ENCODE measurements around the gene OR2T33. TPM values are rescaled to one million over a fixed set of nuclear protein-coding genes. Genes with fewer than 3 reads are reported as not detected.
"Not testable (repeated sequence)": the region's sequence is repeated elsewhere in the genome, so short reads cannot be mapped to it uniquely, and the experiment has no call there.

The OR2T33 gene, protein sequence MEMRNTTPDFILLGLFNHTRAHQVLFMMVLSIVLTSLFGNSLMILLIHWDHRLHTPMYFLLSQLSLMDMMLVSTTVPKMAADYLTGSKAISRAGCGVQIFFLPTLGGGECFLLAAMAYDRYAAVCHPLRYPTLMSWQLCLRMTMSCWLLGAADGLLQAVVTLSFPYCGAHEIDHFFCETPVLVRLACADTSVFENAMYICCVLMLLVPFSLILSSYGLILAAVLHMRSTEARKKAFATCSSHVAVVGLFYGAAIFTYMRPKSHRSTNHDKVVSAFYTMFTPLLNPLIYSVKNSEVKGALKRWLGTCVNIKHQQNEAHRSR
- total RNA-seq = 1 to 10 TPM in 2 of 4 donors, under 1 TPM in 1, not detected in 1; 0.75 to 1.8 (median 1.4) TPM

DNA sequence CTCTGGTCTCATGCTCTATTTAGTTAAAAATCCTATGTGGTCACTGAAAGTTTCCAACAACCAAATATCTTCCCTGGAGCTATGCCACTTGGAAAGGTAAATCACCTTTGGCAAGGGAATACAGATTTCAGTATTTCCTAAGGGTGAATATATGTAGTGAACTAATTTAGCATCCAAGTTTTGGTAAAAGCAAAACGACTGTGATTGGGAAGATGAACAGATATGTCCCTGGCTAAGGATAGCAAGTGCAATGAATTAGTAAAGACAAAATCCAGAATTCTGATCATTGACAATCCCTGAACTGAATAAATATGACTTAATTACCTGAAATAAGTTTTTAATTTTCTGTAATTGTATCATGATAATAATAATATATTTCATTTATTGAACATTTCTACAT, at the start of gene OR2T33:
OR2T33 (minus strand) TSS at position 101 of the 400 bp plus-strand sequence. CDS start 4,162 bp downstream, outside the sequence.
- WGBS, 2 donors = 53 to 63% methylated on average over 1 of the region's 1 CpG
- intact Hi-C loops (cut with DNase I) = no loop called here
- Histone ChIP-seq H3K4me3 (replicated peaks in 1 of 3) (no peak within 1 kb of the TSS), H3K27ac (no peak within 1 kb of the TSS), H3K36me3 (no peaks in the 10 kb centered on the region), H3K9me3 (no peaks in the 10 kb centered on the region), H3K4me1 (no peaks in the 10 kb centered on the region), H3K27me3 (no peaks in the 10 kb centered on the region)
- DNase-seq = no peak
- TF ChIP-seq POLR2A (IDR thresholded peaks at IDR 0.05) = no peak
- TF ChIP-seq, protein P1, sequence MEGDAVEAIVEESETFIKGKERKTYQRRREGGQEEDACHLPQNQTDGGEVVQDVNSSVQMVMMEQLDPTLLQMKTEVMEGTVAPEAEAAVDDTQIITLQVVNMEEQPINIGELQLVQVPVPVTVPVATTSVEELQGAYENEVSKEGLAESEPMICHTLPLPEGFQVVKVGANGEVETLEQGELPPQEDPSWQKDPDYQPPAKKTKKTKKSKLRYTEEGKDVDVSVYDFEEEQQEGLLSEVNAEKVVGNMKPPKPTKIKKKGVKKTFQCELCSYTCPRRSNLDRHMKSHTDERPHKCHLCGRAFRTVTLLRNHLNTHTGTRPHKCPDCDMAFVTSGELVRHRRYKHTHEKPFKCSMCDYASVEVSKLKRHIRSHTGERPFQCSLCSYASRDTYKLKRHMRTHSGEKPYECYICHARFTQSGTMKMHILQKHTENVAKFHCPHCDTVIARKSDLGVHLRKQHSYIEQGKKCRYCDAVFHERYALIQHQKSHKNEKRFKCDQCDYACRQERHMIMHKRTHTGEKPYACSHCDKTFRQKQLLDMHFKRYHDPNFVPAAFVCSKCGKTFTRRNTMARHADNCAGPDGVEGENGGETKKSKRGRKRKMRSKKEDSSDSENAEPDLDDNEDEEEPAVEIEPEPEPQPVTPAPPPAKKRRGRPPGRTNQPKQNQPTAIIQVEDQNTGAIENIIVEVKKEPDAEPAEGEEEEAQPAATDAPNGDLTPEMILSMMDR (IDR thresholded peaks at IDR 0.05) = no peak

DNA sequence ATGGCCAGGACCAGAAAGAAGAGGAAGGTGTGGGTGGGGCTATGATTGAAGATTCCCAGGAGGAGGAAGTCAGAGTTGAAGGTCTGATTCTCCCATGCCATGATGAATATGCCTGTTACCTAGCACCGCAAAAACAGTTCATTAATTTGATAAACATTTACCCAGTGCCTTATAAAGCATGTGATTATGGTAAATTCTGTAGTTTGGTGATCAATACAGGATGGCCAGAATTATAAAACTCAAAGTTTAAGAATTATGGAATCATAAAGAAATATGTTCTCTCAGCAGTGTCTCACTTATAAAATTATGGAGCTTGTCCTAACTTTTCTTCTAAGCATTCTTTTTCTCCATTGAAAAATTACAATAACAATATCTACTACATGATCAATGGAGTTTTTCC, 46.7 kb upstream of the OR2T33 start, which contains the start of gene OR2M7:
OR2M7 (minus strand) TSS at position 101 of the 400 bp plus-strand sequence; CDS start at position 101, 0 bp downstream.
- Histone ChIP-seq H3K9me3 (no peaks in the 10 kb centered on the region), H3K4me3 (replicated peaks in 1 of 3) (no peak within 1 kb of the TSS), H3K27me3 (no peaks in the 10 kb centered on the region), H3K4me1 (no peaks in the 10 kb centered on the region), H3K27ac (no peak within 1 kb of the TSS), H3K36me3 (no peaks in the 10 kb centered on the region)
- intact Hi-C loops (cut with DNase I) = no loop called here
- no peak for DNase-seq
- 90 to 93% methylated on average over 1 of the region's 1 CpG for WGBS, 2 donors
- TF ChIP-seq, protein P1 (IDR thresholded peaks at IDR 0.05) = no peak
- TF ChIP-seq POLR2A (IDR thresholded peaks at IDR 0.05) = no peak

DNA sequence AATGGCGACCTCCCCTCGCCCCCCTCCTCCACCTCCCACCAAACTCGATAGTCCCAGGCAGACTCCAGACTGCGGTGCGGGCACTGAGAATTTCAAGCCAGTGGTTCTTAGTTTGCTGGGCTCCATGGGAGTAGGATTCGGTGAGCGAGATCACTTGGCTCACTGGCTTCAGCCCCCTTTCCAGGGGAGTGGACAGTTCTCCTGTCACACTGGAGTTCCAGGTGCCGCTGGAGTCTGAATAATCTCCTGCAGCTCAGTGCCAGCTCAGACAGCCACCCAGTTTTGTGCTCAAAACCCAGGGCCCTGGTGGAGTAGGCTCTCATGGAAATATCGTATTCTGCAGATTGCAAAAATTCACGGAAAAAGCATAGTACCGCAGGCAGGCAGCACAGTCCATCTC, 39.0 kb upstream of the OR2T33 start:
- TF ChIP-seq, protein P1 (IDR thresholded peaks at IDR 0.05) = no peak
- no peak for TF ChIP-seq POLR2A (IDR thresholded peaks at IDR 0.05)
- intact Hi-C loops (cut with DNase I) = no loop called here
- no peak overlapping the region for H3K27ac ChIP-seq
- WGBS, 2 donors = 86 to 90% methylated on average over 10 to 11 of the region's 11 CpGs
- H3K36me3 ChIP-seq = no peaks in the 10 kb centered on the region
- H3K4me3 ChIP-seq (replicated peaks in 1 of 3) = no peak overlapping the region
- DNase-seq = no peak
- H3K9me3 ChIP-seq = no peaks in the 10 kb centered on the region
- no peaks in the 10 kb centered on the region for H3K4me1 ChIP-seq
- no peaks in the 10 kb centered on the region for H3K27me3 ChIP-seq

DNA sequence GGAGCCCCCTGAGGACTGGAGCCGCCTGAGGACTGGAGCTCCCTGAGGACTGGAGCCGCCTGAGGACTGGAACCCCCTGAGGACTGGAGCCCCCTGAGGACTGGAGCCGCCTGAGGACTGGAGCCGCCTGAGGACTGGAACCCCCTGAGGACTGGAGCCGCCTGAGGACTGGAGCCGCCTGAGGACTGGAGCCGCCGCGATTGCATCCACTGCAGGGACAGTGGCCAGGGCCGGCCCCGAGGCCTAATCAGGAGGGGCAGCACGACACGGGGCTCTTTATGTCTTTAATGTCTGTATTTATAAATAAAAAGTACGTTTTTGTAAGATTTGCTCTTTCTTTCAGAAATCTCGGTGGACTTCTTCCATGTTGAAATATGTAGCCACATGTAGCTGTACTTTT, 29.0 kb upstream of the OR2T33 start:
- intact Hi-C loops (cut with DNase I); DNase-seq; H3K9me3 ChIP-seq; H3K4me3 ChIP-seq (replicated peaks in 1 of 3); H3K27ac ChIP-seq; H3K36me3 ChIP-seq; H3K27me3 ChIP-seq; H3K4me1 ChIP-seq: not testable (repeated sequence)
- 84 to 87% methylated on average over 6 to 15 of the region's 15 CpGs for WGBS, 2 donors

DNA sequence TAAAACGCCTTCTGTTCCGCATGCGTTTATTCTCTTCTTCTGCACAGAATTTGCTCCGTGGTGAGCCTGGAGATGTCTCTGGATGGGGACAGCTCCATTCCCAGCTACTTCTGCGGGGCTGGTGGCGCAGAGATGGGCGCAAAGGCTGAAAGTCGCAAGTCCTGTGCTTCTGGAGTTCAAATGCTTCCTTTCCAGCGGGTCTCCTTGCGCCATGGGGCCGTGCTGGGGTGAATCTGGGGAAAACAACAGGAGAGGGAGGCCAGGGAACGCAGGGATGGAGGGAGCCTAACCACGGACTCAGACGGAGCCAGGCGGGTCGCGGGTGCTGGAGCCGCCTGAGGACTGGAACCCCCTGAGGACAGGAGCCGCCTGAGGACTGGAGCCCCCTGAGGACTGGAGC, 28.3 kb upstream of the OR2T33 start:
- 88 to 92% methylated on average over 18 to 19 of the region's 19 CpGs for WGBS, 2 donors
- TF ChIP-seq POLR2A (IDR thresholded peaks at IDR 0.05) = no peak
- TF ChIP-seq, protein P1 (IDR thresholded peaks at IDR 0.05) = no peak
- H3K4me3 ChIP-seq (replicated peaks in 1 of 3) = no peak overlapping the region

DNA sequence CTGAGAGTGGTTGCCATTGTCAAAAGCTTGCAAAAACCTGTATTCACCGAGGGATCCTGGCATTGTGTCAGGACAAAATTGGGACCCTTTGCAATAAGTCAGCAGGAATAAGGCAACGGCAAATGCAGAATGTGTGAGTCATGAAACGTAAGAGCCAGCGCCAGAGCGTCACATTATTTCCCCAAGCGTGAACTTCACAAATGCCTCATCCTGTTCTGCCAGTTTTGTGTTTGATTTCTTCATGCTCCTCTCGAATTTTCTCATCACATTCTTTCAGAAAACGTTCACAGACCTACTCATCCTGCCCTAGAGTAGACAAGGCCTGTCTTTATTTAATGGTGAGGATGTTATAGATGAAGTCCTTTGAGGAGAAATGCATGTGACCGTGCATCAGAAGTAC, 27.9 kb upstream of the OR2T33 start:
- WGBS, 2 donors = 73 to 75% methylated on average over 9 of the region's 9 CpGs
- H3K27ac ChIP-seq; H3K4me3 ChIP-seq (replicated peaks in 1 of 3); DNase-seq; H3K27me3 ChIP-seq; intact Hi-C loops (cut with DNase I); H3K9me3 ChIP-seq; H3K36me3 ChIP-seq; H3K4me1 ChIP-seq: not testable (repeated sequence)

More for the DNA sequence above, 28.3 kb upstream of the OR2T33 start:
- no peaks in the 10 kb centered on the region for H3K27me3 ChIP-seq
- no peaks in the 10 kb centered on the region for H3K36me3 ChIP-seq
- DNase-seq = no peak
- no peaks in the 10 kb centered on the region for H3K9me3 ChIP-seq
- no peak overlapping the region for H3K27ac ChIP-seq
- no peaks in the 10 kb centered on the region for H3K4me1 ChIP-seq
- intact Hi-C loops (cut with DNase I) = no loop called here
